GM13977 (cell line): Measurements from ENCODE around the gene OR51G1.

Experiments used
- DNase-seq: peaks from one replicate; pipeline ENCODE4 v3.0.0; 2012; ENCODE audit warnings: low spot score
- in situ Hi-C: fragments of 300-500 bp; cut with MboI; formaldehyde crosslinking; loops from one replicate; pipeline ENCODE4 v1.12.0; 2022; ENCODE audit warnings: low sequenced_read_pairs, low pct_unique_long_range_greater_than_20kb, mixed read lengths, inconsistent platforms; ENCODE audit not compliant: unreplicated experiment
- TF ChIP-seq, protein P1 (sequence below): IDR thresholded peaks from 2 replicates; pipeline ENCODE4 v1.5.1; 2012; ENCODE audit warnings: mild to moderate bottlenecking, control low read depth; ENCODE audit not compliant: insufficient read depth; ENCODE audit errors: extremely low read depth, missing control alignments

OR51G1 gene

DNA sequence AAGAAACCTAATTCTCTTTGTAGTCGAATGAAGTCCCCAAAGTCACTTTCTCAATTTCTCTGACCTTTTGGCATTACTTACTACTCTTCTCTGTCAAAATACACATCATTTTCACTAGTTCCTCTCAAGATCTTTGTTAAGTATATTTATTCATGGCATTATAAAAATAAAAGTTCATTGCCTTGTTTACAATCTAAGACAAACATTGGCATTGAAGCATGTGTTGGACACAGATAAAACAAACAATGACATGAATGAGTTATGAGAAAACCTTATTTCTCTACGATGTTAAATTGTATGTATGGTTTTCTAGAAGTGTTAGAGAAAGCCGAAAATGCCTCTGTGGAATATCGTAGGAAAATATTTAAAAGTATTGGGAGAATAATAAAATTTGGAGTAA is 8.6 kb upstream of the OR51G1 start:
- TF ChIP-seq, protein P1, sequence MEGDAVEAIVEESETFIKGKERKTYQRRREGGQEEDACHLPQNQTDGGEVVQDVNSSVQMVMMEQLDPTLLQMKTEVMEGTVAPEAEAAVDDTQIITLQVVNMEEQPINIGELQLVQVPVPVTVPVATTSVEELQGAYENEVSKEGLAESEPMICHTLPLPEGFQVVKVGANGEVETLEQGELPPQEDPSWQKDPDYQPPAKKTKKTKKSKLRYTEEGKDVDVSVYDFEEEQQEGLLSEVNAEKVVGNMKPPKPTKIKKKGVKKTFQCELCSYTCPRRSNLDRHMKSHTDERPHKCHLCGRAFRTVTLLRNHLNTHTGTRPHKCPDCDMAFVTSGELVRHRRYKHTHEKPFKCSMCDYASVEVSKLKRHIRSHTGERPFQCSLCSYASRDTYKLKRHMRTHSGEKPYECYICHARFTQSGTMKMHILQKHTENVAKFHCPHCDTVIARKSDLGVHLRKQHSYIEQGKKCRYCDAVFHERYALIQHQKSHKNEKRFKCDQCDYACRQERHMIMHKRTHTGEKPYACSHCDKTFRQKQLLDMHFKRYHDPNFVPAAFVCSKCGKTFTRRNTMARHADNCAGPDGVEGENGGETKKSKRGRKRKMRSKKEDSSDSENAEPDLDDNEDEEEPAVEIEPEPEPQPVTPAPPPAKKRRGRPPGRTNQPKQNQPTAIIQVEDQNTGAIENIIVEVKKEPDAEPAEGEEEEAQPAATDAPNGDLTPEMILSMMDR, result no peak
- in situ Hi-C loops, result no loop called here
- DNase-seq, result no peak

DNA sequence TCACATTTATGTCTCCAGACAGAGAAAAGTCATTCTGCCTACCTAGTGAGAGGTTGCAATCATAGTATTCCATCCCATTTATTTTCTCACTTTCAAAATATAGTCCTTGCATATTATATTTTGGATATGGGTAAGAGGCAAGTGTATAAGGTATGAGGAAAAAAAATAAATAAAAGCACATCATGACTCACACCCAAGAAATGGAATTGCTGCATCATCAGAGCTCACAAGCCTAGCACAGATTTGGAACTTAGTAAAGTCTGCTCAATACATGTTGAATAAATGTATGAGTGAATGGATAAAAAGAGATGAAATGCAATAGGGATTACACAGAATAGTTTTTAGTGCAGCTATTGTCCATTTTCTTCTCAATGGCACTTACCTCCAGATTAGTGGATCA is 2.5 kb upstream of the OR51G1 start:
- in situ Hi-C loops, result no loop called here

DNA sequence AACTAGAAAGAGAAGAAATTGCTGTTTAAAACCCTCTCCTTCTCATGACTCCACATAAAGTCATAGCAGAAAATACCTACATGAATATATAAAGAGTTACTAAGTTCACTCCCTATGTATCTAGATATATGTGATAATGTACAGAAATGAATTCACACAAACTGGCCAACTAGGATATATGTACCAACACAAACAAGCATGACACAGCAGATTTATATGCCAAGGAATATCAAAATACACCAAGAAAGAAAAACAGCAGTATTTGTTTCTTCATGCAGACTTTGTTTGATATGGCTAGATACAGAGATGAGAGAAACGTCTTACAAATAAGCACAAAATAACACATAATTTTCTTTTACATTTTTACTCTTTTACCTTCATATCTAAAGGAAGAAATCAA is 1.8 kb downstream of the OR51G1 start:
- no peak for DNase-seq
- in situ Hi-C loops, result no loop called here
- TF ChIP-seq, protein P1, result no peak

More for the DNA sequence above, 2.5 kb upstream of the OR51G1 start:
- no peak for DNase-seq
- TF ChIP-seq, protein P1, result no peak

DNA sequence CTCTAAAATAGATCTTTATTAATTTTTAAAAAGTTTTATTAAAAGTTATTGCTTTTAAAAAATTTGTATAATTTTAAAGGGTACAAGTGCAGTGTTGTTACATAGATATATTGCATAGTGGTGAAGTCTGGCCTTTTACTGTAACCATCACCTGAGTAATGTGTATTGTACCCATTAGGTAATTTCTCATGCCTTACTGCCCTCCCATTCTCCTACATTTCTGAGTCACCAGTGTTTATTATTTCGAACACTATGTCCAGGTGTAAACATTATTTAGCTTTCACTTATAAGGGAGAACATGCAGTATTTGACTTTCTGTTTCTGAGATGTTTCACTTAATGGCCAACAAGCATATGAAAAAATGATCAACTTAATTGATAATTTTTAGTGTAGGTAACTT is 2.3 kb downstream of the OR51G1 start:
- TF ChIP-seq, protein P1, result no peak
- in situ Hi-C loops, result no loop called here

DNA sequence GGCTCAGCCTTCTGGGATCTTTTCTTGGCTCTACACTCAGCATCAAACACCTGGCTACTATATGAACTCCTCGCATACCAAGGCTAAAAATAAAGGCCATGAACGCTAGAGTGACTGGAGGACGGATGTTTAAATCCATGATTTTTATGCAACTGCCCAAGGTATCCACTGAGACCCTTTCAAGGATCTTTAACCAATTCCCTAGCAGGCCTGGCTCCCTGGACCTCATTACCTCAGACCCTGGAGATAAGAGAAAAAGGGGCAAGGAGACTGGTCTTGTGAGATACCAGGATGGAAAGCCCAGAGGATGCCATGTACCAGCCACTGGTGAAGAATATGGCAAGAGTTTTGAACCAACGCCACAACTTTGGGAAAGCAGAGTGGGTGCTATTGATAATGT is 4.9 kb downstream of the OR51G1 start, which contains the start of gene OR51G2:
Gene OR51G2 (minus strand): TSS at position 101 of the 400 bp plus-strand sequence. CDS start 3,687 bp downstream, outside the sequence.
- DNase-seq, result no peak
- TF ChIP-seq, protein P1, result no peak
- in situ Hi-C loops, result no loop called here

More for the DNA sequence above, 2.3 kb downstream of the OR51G1 start:
- no peak for DNase-seq

DNA sequence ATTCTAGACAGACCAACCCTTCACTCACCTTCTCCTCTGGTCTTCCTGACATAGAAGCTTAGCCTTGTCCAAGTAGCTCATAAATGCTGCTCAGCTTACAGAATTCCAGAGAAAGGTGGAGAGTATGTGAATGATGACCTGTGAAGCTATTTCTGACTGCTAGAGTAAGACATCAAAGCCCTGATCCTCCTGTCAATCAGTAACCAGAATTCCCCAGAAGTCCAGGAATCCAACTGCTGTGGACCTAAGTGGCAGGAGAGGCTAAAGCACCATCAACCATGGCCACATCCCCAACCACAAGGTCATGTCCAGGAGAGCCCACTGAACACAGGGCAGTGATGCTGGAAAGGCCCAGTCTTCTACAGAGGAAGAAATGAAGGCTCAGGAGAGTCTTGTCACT is 7.6 kb downstream of the OR51G1 start:
- TF ChIP-seq, protein P1, result no peak
- in situ Hi-C loops, result no loop called here

DNA sequence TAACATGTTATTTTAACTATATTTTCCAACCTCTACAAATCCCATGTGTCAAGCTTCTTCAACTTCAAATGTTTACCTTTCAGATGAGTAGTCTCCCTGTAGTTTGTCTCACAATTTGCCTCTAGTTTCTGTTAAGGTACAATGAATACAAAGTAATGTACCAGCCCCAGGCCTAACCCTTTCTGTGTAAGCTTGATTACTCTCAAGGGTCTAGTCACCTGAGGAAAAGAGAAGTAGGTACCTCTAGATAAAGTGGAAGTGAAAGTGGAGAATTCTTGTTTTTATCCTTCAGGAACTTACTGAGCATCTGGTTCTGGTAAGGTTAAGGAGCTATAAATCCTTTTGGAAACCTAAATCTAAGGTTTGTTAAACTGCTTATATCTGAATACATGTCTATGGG is 20.7 kb downstream of the OR51G1 start, which contains the start of gene OR51A7:
Gene OR51A7 (plus strand): TSS at position 300 of the 400 bp plus-strand sequence. CDS start 3,587 bp downstream, outside the sequence.
- in situ Hi-C loops, result no loop called here
- DNase-seq, result no peak
- TF ChIP-seq, protein P1, result no peak

More for the DNA sequence above, 7.6 kb downstream of the OR51G1 start:
- no peak for DNase-seq
